ENCODE data around the gene MXRA8.
A peak's percentile ranks its signal among the peaks of the same experiment; 100 is the strongest.

The MXRA8 gene

DNA sequence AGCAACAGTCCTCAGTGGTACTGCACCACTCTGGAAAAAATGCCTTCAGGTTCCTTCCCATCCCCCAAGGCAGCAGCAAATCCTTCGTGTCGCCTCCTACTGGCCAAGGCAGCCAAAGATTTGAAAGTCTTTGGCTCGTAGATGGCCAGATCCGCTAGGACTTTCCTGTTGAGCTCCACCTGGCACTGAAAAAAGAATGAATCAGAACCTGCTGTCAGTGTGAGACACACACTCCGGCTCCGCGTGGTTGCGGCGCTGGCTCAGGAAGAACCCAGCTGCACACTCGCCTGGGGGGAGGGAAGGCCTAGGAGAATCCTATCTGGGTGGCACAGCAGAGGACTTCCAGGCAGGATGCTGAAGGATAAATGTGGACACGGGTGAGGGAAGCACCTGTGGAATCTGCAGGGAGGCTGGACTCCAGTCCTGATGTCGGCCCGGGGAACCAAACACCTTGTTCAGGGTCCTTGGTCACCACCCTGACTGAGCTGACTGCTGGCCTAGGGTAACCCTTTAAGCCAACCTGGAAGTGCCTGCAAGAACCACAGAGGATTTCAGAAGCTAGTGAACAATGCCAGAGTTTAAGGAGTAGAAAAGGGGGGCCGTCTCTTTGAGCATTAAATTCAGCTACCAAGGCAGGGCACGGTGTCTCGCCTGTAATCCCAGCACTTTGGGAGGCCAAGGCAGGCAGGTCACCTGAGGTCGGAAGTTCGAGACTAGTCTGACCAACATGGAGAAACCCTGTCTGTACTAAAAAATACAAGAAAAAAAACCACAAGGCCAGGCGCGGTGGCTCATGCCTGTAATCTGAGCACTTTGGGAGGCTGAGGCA is 43.9 kb upstream of the MXRA8 start:
- no peaks in the 10 kb centered on the region for H3K27me3 ChIP-seq (replicated peaks; ENCODE audit: insufficient read depth, low read length)
- H3K27ac ChIP-seq (ENCODE audit: low read length), result no peak overlapping the region
- peaks cover 11% of the 10 kb centered on the region for H3K36me3 ChIP-seq (replicated peaks; ENCODE audit: insufficient read depth, low read length)
- H2AFZ ChIP-seq (ENCODE audit: low read length), result no peak overlapping the region
- no peak overlapping the region for H3K4me3 ChIP-seq (ENCODE audit: low read length)
- no peaks in the 10 kb centered on the region for H4K20me1 ChIP-seq (ENCODE audit: insufficient read depth, low read length)
- TF ChIP-seq EZH2phosphoT487 (IDR thresholded peaks at IDR 0.05; ENCODE audit: low read length), result no peak
- no peak for TF ChIP-seq EZH2 (optimal IDR thresholded peaks at IDR 0.05; ENCODE audit: low read depth, low read length)
- TF ChIP-seq, protein P1, sequence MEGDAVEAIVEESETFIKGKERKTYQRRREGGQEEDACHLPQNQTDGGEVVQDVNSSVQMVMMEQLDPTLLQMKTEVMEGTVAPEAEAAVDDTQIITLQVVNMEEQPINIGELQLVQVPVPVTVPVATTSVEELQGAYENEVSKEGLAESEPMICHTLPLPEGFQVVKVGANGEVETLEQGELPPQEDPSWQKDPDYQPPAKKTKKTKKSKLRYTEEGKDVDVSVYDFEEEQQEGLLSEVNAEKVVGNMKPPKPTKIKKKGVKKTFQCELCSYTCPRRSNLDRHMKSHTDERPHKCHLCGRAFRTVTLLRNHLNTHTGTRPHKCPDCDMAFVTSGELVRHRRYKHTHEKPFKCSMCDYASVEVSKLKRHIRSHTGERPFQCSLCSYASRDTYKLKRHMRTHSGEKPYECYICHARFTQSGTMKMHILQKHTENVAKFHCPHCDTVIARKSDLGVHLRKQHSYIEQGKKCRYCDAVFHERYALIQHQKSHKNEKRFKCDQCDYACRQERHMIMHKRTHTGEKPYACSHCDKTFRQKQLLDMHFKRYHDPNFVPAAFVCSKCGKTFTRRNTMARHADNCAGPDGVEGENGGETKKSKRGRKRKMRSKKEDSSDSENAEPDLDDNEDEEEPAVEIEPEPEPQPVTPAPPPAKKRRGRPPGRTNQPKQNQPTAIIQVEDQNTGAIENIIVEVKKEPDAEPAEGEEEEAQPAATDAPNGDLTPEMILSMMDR (IDR thresholded peaks at IDR 0.05; ENCODE audit: low read length), result peak; percentile 62
- H3K79me2 ChIP-seq (ENCODE audit: low read length), result peaks cover 86% of the 10 kb centered on the region
- no peak overlapping the region for H3K4me2 ChIP-seq (ENCODE audit: low read depth, low read length)
- peaks cover 14% of the 10 kb centered on the region for H3K4me1 ChIP-seq (ENCODE audit: low read length)
- H3F3A ChIP-seq (ENCODE audit: insufficient read depth, low read length), result peaks cover 16% of the 10 kb centered on the region
- no peak overlapping the region for H3K9ac ChIP-seq (ENCODE audit: low read length)
- H3K9me3 ChIP-seq (replicated peaks; ENCODE audit: insufficient read depth, low read length), result no peaks in the 10 kb centered on the region
- no peaks in the 10 kb centered on the region for H3K9me2 ChIP-seq (replicated peaks; ENCODE audit: insufficient read depth, low read length)
- DNase-seq, result peak; percentile 33

DNA sequence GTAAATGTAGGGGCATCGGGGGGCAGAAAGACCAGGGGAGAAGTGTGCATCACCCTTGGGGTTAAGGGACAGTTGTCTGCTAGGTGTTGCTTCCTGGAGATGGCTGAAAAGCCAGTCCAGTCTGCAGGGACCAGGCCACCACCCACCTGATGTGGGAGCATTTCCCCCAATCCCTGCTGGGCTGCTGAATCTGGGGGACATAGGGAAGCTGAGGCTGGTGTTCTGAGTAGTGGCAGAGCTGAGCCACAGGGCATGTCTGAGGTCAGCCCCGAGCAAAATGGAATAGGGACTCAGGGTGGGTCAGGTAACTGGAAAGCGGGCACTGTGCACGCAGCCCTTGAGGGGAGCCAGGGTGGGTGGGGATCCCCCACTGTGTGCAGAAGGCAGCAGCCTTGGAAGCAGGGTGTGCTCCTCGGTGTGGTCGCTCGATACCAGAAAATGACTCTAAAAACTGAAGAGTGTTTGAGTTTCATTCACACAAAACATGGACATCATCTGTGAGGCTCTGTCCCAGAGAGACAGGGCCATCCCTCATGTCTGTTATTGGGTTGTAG is 43.2 kb upstream of the MXRA8 start:
- no peak overlapping the region for H3K4me2 ChIP-seq (ENCODE audit: low read depth, low read length)
- peaks cover 85% of the 10 kb centered on the region for H3K79me2 ChIP-seq (ENCODE audit: low read length)
- no peaks in the 10 kb centered on the region for H3K27me3 ChIP-seq (replicated peaks; ENCODE audit: insufficient read depth, low read length)
- no peak for DNase-seq
- peaks cover 13% of the 10 kb centered on the region for H3F3A ChIP-seq (ENCODE audit: insufficient read depth, low read length)
- no peaks in the 10 kb centered on the region for H3K9me2 ChIP-seq (replicated peaks; ENCODE audit: insufficient read depth, low read length)
- TF ChIP-seq, protein P1 (IDR thresholded peaks at IDR 0.05; ENCODE audit: low read length), result no peak
- TF ChIP-seq EZH2phosphoT487 (IDR thresholded peaks at IDR 0.05; ENCODE audit: low read length), result no peak
- no peak for TF ChIP-seq EZH2 (optimal IDR thresholded peaks at IDR 0.05; ENCODE audit: low read depth, low read length)
- H4K20me1 ChIP-seq (ENCODE audit: insufficient read depth, low read length), result no peaks in the 10 kb centered on the region
- no peak overlapping the region for H3K27ac ChIP-seq (ENCODE audit: low read length)
- no peak overlapping the region for H3K4me3 ChIP-seq (ENCODE audit: low read length)
- H3K4me1 ChIP-seq (ENCODE audit: low read length), result peaks cover 14% of the 10 kb centered on the region
- H3K36me3 ChIP-seq (replicated peaks; ENCODE audit: insufficient read depth, low read length), result peaks cover 16% of the 10 kb centered on the region
- no peak overlapping the region for H2AFZ ChIP-seq (ENCODE audit: low read length)
- H3K9me3 ChIP-seq (replicated peaks; ENCODE audit: insufficient read depth, low read length), result no peaks in the 10 kb centered on the region
- no peak overlapping the region for H3K9ac ChIP-seq (ENCODE audit: low read length)

DNA sequence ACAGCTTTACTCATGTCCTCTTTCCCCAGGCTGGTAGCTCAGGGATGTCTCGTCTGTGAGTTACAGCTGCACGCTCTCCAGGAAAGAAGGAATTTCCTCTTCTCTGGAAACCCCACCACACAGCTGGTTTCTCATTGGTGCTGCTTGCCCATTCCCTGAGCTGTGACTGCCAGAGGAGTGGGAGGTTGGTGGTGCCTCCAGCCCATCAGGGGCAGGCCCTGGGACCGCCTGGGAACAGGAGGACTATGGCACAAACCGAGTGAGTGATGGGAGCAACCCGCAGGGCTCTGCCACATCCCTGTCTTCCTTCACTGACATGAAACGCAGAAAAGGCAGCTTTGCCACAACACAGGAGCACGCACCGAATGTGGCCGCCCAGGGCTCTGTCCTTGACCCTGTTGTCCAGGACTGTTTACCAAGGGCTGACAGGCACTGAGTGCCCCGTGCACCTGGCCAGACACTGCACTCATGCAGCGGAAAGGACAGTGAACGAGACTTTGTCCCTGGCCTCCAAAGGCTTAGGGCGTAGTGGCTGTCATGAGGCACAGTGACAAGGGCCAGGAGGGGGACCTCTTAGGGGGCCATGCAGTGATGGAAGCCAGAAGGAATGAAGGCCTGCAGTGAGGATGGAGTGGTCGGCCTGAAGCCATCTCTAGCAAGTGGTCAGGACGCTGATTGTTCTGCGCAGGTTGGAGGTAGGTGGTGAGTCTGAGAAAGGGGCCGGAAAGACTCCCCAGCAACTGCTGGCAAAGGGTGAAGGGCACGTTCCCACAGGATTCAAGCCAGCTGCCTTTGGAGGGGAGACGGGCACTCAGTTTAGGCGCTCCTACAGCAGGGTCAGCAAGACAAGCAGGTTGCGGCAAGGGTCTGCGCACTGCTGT is 42.5 kb upstream of the MXRA8 start:
- H3K4me2 ChIP-seq (ENCODE audit: low read depth, low read length), result peak overlapping the region; percentile 89
- no peaks in the 10 kb centered on the region for H4K20me1 ChIP-seq (ENCODE audit: insufficient read depth, low read length)
- H3K4me1 ChIP-seq (ENCODE audit: low read length), result peaks cover 14% of the 10 kb centered on the region
- no peak overlapping the region for H3K27ac ChIP-seq (ENCODE audit: low read length)
- peaks cover 82% of the 10 kb centered on the region for H3K79me2 ChIP-seq (ENCODE audit: low read length)
- H3K4me3 ChIP-seq (ENCODE audit: low read length), result peak overlapping the region; percentile 100
- H3K36me3 ChIP-seq (replicated peaks; ENCODE audit: insufficient read depth, low read length), result peaks cover 16% of the 10 kb centered on the region
- H3K9ac ChIP-seq (ENCODE audit: low read length), result peak overlapping the region; percentile 95; the same call in 1 of the 2 replicates
- H3K9me3 ChIP-seq (replicated peaks; ENCODE audit: insufficient read depth, low read length), result no peaks in the 10 kb centered on the region
- H3F3A ChIP-seq (ENCODE audit: insufficient read depth, low read length), result peaks cover 13% of the 10 kb centered on the region
- no peaks in the 10 kb centered on the region for H3K27me3 ChIP-seq (replicated peaks; ENCODE audit: insufficient read depth, low read length)
- no peak for DNase-seq
- no peak for TF ChIP-seq EZH2phosphoT487 (IDR thresholded peaks at IDR 0.05; ENCODE audit: low read length)
- TF ChIP-seq, protein P1 (IDR thresholded peaks at IDR 0.05; ENCODE audit: low read length), result no peak
- no peak for TF ChIP-seq EZH2 (optimal IDR thresholded peaks at IDR 0.05; ENCODE audit: low read depth, low read length)
- no peaks in the 10 kb centered on the region for H3K9me2 ChIP-seq (replicated peaks; ENCODE audit: insufficient read depth, low read length)
- no peak overlapping the region for H2AFZ ChIP-seq (ENCODE audit: low read length)
